Chondrocyte (in vitro differentiated cells): Measurements from ENCODE around the gene KCNAB1. TPM values are rescaled to one million over a fixed set of nuclear protein-coding genes. Genes with fewer than 3 reads are reported as not detected.
"Not testable (repeated sequence)": the region's sequence is repeated elsewhere in the genome, so short reads cannot be mapped to it uniquely, and the experiment has no call there.

Experiments
- DNase-seq: peaks from one replicate; pipeline ENCODE4 v3.0.0; 2021; ENCODE audit warnings: mixed read lengths, low spot score
- H3K27ac Mint-ChIP-seq: one replicate; pipeline ENCODE4 v1.8.0; 2021; ENCODE audit warnings: mild to moderate bottlenecking, moderate library complexity, mixed read lengths; ENCODE audit not compliant: unreplicated experiment
- H3K27me3 Mint-ChIP-seq: 2 replicates; pipeline ENCODE4 v1.8.0; 2021; ENCODE audit warnings: low read depth, mixed read lengths
- H3K36me3 Mint-ChIP-seq: 2 replicates; pipeline ENCODE4 v1.8.0; 2021; ENCODE audit warnings: low read depth, mixed read lengths
- H3K4me1 Mint-ChIP-seq: 2 replicates; pipeline ENCODE4 v1.8.0; 2021; ENCODE audit warnings: low read depth, mild to moderate bottlenecking, mixed read lengths
- H3K4me3 Mint-ChIP-seq: one replicate; pipeline ENCODE4 v1.8.0; 2021; ENCODE audit warnings: mild to moderate bottlenecking, moderate library complexity, mixed read lengths; ENCODE audit not compliant: unreplicated experiment
- H3K9me3 Mint-ChIP-seq: 2 replicates; pipeline ENCODE4 v1.8.0; 2021; ENCODE audit warnings: low read depth, mixed read lengths
- CTCF ChIP-seq: fragments of 200-600 bp; sonication (generic); IDR thresholded peaks from 2 replicates; pipeline ENCODE4 v1.5.0; 2021; ENCODE audit warnings: antibody characterized with exemption, mild to moderate bottlenecking, moderate library complexity
- total RNA-seq: library from RNA; stranded (reverse); gene quantifications from 3 replicates; pipeline ENCODE4 v1.2.1, GENCODE V29; 2021

Gene KCNAB1
- total RNA-seq, 1 donor from 2014 or later, result 3.4 TPM

- Mint-ChIP-seq H3K9me3 (peaks cover 3% of the 10 kb centered on the region), H3K27me3 (no peaks in the 10 kb centered on the region), H3K27ac (no peak overlapping the region), H3K4me1 (peaks cover 24% of the 10 kb centered on the region), H3K36me3 (no peaks in the 10 kb centered on the region), H3K4me3 (no peak overlapping the region)
- TF ChIP-seq CTCF, result no peak
- no peak for DNase-seq
Measured at GRCh38 chr3:156131241-156131640, 10.9 kb downstream of the KCNAB1 start.

- Mint-ChIP-seq H3K36me3 (no peaks in the 10 kb centered on the region), H3K4me1 (peaks cover 28% of the 10 kb centered on the region), H3K27ac (no peak overlapping the region), H3K9me3 (peaks cover 3% of the 10 kb centered on the region), H3K4me3 (no peak overlapping the region), H3K27me3 (no peaks in the 10 kb centered on the region)
- TF ChIP-seq CTCF, result no peak
- no peak for DNase-seq
Measured at GRCh38 chr3:156131799-156132198, 11.4 kb downstream of the KCNAB1 start.

GRCh38 chr3:156132313-156132712 lies 11.9 kb downstream of the KCNAB1 start:
- Mint-ChIP-seq H3K27me3 (no peaks in the 10 kb centered on the region), H3K4me3 (no peak overlapping the region), H3K27ac (no peak overlapping the region), H3K4me1 (peaks cover 24% of the 10 kb centered on the region), H3K36me3 (no peaks in the 10 kb centered on the region), H3K9me3 (peaks cover 3% of the 10 kb centered on the region)
- DNase-seq, result no peak
- TF ChIP-seq CTCF, result no peak

GRCh38 chr3:156133076-156133475 lies 12.7 kb downstream of the KCNAB1 start:
- Mint-ChIP-seq H3K4me1 (peaks cover 22% of the 10 kb centered on the region), H3K4me3 (no peak overlapping the region), H3K9me3 (peaks cover 3% of the 10 kb centered on the region), H3K27ac (no peak overlapping the region), H3K36me3 (no peaks in the 10 kb centered on the region), H3K27me3 (no peaks in the 10 kb centered on the region)
- no peak for TF ChIP-seq CTCF
- DNase-seq, result no peak

GRCh38 chr3:156135921-156136638 lies 15.7 kb downstream of the KCNAB1 start:
- Mint-ChIP-seq H3K4me1 (peaks cover 26% of the 10 kb centered on the region), H3K27ac (no peak overlapping the region), H3K9me3 (peaks cover 3% of the 10 kb centered on the region), H3K36me3 (no peaks in the 10 kb centered on the region), H3K4me3 (no peak overlapping the region), H3K27me3 (no peaks in the 10 kb centered on the region)
- TF ChIP-seq CTCF, result peak; percentile 39
- DNase-seq, result no peak

GRCh38 chr3:156137397-156137796 lies 17.0 kb downstream of the KCNAB1 start:
- not testable (repeated sequence) for H3K9me3 Mint-ChIP-seq, DNase-seq, H3K27me3 Mint-ChIP-seq, H3K36me3 Mint-ChIP-seq, H3K4me3 Mint-ChIP-seq, H3K27ac Mint-ChIP-seq
- H3K4me1 Mint-ChIP-seq, result peaks cover 39% of the 10 kb centered on the region
